D341Med (cell line): ENCODE results near the gene TMEM79.
"Not testable (repeated sequence)": the region's sequence is repeated elsewhere in the genome, so short reads cannot be mapped to it uniquely, and the experiment has no call there.

Experiments
- DNase-seq: peaks from one replicate; pipeline ENCODE4 v3.0.0; 2012; ENCODE audit warnings: low spot score

TMEM79 gene

GRCh38 chr1:156308078-156308477, 24.0 kb downstream of the TMEM79 start:
- no peak for DNase-seq

GRCh38 chr1:156310962-156311361, 26.8 kb downstream of the TMEM79 start:
- no peak for DNase-seq

GRCh38 chr1:156316909-156317308, 32.8 kb downstream of the TMEM79 start:
- DNase-seq, result no peak

DNA sequence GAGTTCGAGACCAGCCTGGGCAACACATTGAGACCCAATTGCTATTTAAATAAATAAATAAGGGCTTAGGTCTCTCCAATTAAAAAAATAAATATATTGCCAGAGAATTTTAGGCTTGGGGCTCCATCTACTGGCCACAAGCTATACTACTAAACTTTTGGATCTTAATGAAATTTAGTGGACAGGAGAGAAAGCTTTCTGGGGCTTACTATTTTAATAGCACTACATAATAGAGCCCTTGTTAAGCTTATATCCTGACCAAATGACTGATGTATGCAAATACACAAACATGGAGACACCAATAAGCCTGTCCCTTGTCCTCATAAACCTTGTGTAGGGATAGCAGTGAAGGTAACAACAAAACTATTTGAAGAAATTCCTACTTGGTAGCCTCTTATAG, 35.5 kb downstream of the TMEM79 start:
- no peak for DNase-seq

GRCh38 chr1:156320560-156320959, 36.4 kb downstream of the TMEM79 start:
- DNase-seq, result no peak

DNA sequence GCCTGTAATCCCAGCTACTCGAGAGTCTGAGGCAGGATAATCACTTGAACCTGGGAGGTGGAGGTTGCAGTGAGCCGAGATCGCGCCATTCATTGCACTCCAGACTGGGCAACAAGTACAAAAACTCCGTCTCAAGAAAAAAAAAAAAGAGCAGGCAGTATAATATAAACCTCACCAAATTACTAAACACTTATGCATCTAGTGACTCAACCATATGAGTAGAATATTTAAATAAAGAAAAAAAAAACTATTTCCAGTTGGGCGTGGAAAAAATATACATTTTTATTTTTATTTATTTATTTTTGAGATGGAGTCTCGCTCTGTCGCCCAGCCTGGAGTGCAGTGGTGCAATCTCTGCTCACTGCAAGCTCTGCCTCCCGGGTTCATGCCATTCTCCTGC, 39.1 kb downstream of the TMEM79 start:
- not testable (repeated sequence) for DNase-seq

- DNase-seq, result no peak
Observed at GRCh38 chr1:156336242-156336641, 52.1 kb downstream of the TMEM79 start.

DNA sequence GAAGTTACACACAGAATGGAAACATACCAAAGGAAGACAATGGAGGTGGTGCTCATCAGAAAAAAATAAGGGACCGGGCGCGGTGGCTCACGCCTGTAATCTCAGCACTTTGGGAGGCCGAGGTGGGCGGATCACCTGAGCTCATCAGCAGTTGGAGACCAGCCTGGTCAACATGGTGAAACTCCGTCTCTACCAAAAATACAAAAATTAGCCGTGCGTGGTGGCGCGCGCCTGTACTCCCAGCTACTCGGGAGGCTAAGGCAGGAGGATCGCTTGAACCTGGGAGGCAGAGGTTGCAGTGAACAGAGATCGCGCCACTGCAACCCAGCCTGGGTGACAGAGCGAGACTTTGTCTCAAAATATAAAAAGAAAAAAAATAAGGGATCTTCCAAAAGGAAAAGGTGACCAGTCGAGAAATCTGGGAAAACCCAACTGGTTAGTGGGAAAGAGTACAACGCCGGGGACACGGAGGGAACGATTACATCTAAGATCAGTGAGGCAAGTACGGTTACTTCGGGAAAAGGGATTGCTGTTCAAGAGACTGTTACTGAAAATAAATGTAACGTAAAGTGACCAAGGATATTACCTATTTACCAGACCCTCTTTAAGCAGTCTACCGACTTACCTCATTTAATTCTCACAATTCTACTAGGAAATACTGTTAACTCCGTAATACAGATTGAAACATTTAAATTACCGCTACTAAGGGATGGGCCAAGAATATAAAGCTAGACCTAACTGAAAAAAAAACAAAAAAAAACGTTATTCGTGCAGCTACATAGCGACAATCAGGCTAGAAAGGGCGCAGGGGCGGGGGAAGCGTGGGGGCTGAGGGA, 53.1 kb downstream of the TMEM79 start:
- no peak for DNase-seq

DNA sequence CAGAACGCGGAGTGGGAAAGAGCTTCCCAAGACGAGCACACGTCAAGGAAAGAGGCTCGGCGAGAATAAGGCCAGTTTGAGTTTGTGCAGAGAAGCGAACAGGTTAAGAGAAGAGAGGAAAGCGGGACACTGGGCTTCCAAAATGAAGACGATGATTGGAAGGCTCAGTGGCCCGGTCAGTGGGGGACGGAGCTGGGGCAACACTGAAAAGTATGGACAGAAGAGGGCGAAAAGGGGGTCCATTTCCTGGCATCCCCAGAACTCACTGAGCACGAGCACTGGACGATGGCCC, 53.7 kb downstream of the TMEM79 start:
- DNase-seq, result no peak

DNA sequence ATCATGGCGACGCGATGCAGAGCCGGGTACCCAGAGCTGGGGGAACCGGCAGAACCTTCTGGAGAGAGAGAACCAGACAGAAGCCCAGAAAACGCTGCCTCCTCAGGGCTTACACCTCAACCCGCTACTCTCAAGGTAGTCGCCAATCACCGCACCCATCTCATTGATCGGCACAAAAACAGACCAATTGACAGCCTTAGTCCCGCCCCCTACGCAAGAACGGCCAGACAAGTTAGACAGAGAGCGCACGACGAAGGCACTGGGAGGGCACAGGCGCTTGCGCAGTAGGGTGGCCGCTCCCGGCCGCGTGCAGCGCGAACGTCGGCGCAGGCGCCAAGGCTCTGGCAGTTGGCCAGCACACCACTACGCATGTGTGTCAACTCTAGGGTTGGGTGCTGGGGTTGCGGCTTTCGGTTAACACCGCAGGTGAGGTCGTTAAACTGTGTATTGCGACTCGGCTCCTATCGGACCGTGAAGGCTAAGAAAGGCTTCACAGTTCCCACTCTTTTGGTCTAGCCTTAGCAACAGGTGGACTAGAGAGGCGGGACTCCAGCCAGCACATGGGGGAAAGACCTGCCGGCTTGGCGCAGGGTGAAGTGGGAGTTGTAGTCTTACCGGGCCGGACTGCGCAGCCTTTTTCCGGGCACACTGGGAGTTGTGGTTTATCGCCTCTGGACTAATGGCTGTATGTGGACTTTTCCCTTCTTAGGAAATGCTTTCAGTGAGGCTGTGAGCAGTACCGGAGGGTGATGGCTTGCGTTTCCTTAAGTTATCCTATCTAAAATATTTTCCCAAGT, 54.3 kb downstream of the TMEM79 start, which contains the start of the genes CCT3 and TSACC:
Gene CCT3, minus strand, starts transcription at position 113 of the 797 bp plus-strand sequence. Its CDS starts 108 bp downstream, at position 5.
Gene TSACC, plus strand, starts transcription at position 347 of the 797 bp plus-strand sequence. CDS start 1,232 bp downstream, outside the sequence.
- peak; percentile 99 for DNase-seq
